Ishikawa (cell line): ENCODE measurements around the gene MAEA.

Experiments used
- EP300 ChIP-seq: IDR thresholded peaks from 2 replicates; pipeline ENCODE4 v1.6.1; 2012; ENCODE audit warnings: borderline replicate concordance
- RAD21 ChIP-seq: IDR thresholded peaks from 2 replicates; pipeline ENCODE4 v1.6.1; 2012; ENCODE audit warnings: low read depth
- YY1 ChIP-seq: IDR thresholded peaks from 2 replicates; pipeline ENCODE4 v1.6.1; 2012; ENCODE audit warnings: low read depth
- TF ChIP-seq, protein P1 (sequence below): IDR thresholded peaks from 2 replicates; pipeline ENCODE4 v1.6.1; 2012

DNA sequence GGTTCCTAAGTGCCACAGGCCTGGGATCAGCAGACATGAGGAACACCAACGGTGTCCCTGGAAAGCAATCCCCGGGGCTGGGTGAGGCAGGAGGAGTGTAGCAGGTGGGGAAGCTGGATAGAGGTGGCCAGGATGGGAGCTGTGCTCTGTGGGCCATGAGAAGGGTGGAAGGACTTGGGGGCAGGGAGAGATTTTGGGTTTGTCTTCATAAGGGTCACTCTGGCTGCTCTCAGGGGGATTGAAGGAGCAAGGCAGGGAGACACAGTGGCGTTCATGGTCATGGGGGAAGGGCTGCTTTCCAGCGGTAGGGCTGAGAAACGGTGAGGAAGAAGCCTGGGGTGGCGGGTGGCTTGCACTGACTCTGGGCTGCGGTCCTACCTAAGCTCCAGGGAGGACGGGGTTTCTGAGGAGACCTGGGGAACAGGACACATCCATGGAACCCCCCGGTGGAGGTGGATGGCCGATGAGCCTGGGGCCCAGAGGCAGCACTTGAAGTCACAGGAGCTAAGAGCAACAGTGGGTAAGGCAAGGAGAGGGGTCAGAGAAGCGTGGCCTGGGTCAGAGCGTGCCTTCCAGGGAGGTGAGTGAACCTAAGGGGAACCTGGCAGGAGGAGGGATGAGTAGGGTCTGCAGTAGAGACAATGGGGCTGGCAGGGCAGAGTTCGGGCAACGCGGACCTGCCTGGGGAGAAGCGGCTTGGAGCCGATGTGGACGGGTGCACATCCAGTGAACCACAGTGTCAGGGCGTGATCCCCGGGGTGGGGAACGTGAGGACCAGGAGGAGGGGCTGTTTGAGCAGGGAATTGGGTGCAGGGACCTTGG, 28.4 kb upstream of the MAEA start:
- no peak for TF ChIP-seq YY1
- TF ChIP-seq, protein P1, sequence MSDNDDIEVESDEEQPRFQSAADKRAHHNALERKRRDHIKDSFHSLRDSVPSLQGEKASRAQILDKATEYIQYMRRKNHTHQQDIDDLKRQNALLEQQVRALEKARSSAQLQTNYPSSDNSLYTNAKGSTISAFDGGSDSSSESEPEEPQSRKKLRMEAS = no peak
- TF ChIP-seq EP300 = no peak
- TF ChIP-seq RAD21 = no peak
